Measurements from ENCODE around the gene ARL14EP. TPM values are rescaled to one million over a fixed set of nuclear protein-coding genes. Genes with fewer than 3 reads are reported as not detected.

ARL14EP gene
- total and polyA plus RNA-seq, 2 donors (not counting 1 experiment from before 2014, with no cell fraction given), result 32.2 to 35.5 TPM

DNA sequence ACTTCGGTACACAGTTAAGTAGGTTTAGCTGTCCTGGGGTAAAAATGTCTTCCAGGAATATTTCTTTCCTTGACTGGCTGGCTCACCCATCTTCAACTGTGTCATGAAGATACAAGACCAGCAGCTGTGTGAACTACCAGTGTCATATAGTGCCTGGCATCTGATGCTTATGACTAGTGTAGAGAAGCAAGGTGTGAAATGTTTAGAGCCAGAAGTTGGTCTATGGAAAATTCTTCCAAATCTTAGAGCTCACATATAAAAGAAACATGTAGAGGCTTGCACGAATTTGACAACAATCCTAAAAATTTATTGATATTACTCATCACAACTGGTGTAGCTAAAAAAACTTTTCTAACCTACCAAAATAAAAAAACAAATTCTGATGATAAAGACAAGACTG lies 54.4 kb downstream of the ARL14EP start:
- no peak overlapping the region for H3K4me2 ChIP-seq (ENCODE audit: extremely low read depth, insufficient read depth, low read length)
- no peak overlapping the region for H3K4me3 ChIP-seq (replicated peaks in 1 of 4; ENCODE audit: control extremely low read depth in 1 of 4, insufficient read depth in 1 of 4, low read depth in 3 of 4, low read length in 4 of 4)
- no peak for TF ChIP-seq EZH2 (IDR thresholded peaks at IDR 0.05; ENCODE audit: low read length, missing control alignments)
- TF ChIP-seq, protein P1, sequence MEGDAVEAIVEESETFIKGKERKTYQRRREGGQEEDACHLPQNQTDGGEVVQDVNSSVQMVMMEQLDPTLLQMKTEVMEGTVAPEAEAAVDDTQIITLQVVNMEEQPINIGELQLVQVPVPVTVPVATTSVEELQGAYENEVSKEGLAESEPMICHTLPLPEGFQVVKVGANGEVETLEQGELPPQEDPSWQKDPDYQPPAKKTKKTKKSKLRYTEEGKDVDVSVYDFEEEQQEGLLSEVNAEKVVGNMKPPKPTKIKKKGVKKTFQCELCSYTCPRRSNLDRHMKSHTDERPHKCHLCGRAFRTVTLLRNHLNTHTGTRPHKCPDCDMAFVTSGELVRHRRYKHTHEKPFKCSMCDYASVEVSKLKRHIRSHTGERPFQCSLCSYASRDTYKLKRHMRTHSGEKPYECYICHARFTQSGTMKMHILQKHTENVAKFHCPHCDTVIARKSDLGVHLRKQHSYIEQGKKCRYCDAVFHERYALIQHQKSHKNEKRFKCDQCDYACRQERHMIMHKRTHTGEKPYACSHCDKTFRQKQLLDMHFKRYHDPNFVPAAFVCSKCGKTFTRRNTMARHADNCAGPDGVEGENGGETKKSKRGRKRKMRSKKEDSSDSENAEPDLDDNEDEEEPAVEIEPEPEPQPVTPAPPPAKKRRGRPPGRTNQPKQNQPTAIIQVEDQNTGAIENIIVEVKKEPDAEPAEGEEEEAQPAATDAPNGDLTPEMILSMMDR (conservative IDR thresholded peaks at IDR 0.05 in 1 of 2, IDR thresholded peaks at IDR 0.05 in 1 of 2; ENCODE audit: low read depth in 1 of 2, low read length in 2 of 2), result no peak
- H3K27ac ChIP-seq (ENCODE audit: insufficient read depth, low read length), result no peak overlapping the region
- no peak for DNase-seq (ENCODE audit: low read depth in 2 of 2)
- H3K9me3 ChIP-seq (ENCODE audit: control insufficient read depth, insufficient read depth, low read depth, low read length), result no peaks in the 10 kb centered on the region
- no peaks in the 10 kb centered on the region for H3K79me2 ChIP-seq (ENCODE audit: control insufficient read depth, insufficient read depth, low read length)
- no peak overlapping the region for H2AFZ ChIP-seq (ENCODE audit: low read length)
- no peaks in the 10 kb centered on the region for H3K27me3 ChIP-seq (ENCODE audit: control insufficient read depth, insufficient read depth, low read length)
- no peaks in the 10 kb centered on the region for H3K4me1 ChIP-seq (ENCODE audit: control insufficient read depth, extremely low read depth, insufficient read depth, low read length)
- H4K20me1 ChIP-seq (ENCODE audit: control insufficient read depth, extremely low read depth, insufficient read depth, low read length), result no peaks in the 10 kb centered on the region
- no peaks in the 10 kb centered on the region for H3K36me3 ChIP-seq (ENCODE audit: control insufficient read depth, insufficient read depth, low read length)
- no peak overlapping the region for H3K9ac ChIP-seq (ENCODE audit: insufficient read depth, low read length)

DNA sequence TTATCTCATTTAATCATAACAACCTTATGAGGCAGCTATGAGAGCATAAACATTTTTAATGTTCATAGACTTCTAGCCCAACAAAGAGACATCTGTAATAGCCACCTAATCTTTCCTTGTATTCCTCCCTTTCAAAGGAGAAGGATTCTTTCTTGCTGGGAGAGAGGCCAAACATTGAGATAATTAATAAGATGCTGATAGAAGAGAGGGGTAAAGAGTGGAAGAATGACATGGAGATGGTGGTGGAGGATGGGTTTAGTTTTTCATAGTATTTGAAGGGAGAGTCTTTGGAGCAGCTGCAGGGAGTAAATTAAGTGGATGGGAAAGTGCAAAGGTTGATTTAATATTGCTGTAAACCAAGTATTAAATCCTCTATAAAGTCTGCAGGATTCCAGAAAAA lies 57.9 kb downstream of the ARL14EP start:
- Histone ChIP-seq H3K79me2 (ENCODE audit: control insufficient read depth, insufficient read depth, low read length) (no peaks in the 10 kb centered on the region), H3K9ac (ENCODE audit: insufficient read depth, low read length) (no peak overlapping the region), H4K20me1 (ENCODE audit: control insufficient read depth, extremely low read depth, insufficient read depth, low read length) (no peaks in the 10 kb centered on the region), H3K4me1 (ENCODE audit: control insufficient read depth, extremely low read depth, insufficient read depth, low read length) (no peaks in the 10 kb centered on the region), H3K4me2 (ENCODE audit: extremely low read depth, insufficient read depth, low read length) (no peak overlapping the region), H3K36me3 (ENCODE audit: control insufficient read depth, insufficient read depth, low read length) (no peaks in the 10 kb centered on the region), H3K9me3 (ENCODE audit: control insufficient read depth, insufficient read depth, low read depth, low read length) (no peaks in the 10 kb centered on the region), H2AFZ (ENCODE audit: low read length) (no peak overlapping the region), H3K4me3 (replicated peaks in 1 of 4; ENCODE audit: control extremely low read depth in 1 of 4, insufficient read depth in 1 of 4, low read depth in 3 of 4, low read length in 4 of 4) (no peak overlapping the region), H3K27ac (ENCODE audit: insufficient read depth, low read length) (no peak overlapping the region), H3K27me3 (ENCODE audit: control insufficient read depth, insufficient read depth, low read length) (no peaks in the 10 kb centered on the region)
- TF ChIP-seq, protein P1 (conservative IDR thresholded peaks at IDR 0.05 in 1 of 2, IDR thresholded peaks at IDR 0.05 in 1 of 2; ENCODE audit: low read depth in 1 of 2, low read length in 2 of 2), result no peak
- TF ChIP-seq EZH2 (IDR thresholded peaks at IDR 0.05; ENCODE audit: low read length, missing control alignments), result no peak
- DNase-seq (ENCODE audit: low read depth in 2 of 2), result no peak

DNA sequence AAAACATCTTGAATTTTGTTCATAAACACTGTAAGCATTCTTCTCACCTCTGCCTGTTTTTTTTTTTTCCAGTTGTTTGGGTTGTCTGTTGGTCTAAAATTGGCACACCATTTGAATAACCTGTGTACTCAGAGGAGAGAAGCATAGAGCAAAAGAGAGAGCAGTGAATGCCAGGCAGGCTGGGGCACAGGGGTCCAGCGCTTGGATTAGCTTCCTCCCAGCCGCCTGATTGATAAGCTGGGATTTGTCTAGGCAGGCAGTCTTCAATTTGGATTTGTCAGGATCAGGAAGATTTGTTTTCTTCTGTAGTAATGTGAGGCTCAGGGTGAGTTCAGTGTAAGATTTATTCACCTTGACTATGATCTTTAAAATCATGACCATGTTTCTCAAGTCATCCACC lies 59.0 kb downstream of the ARL14EP start:
- no peak overlapping the region for H3K4me2 ChIP-seq (ENCODE audit: extremely low read depth, insufficient read depth, low read length)
- no peak for DNase-seq (ENCODE audit: low read depth in 2 of 2)
- no peaks in the 10 kb centered on the region for H3K36me3 ChIP-seq (ENCODE audit: control insufficient read depth, insufficient read depth, low read length)
- no peaks in the 10 kb centered on the region for H3K9me3 ChIP-seq (ENCODE audit: control insufficient read depth, insufficient read depth, low read depth, low read length)
- no peaks in the 10 kb centered on the region for H3K27me3 ChIP-seq (ENCODE audit: control insufficient read depth, insufficient read depth, low read length)
- no peaks in the 10 kb centered on the region for H3K79me2 ChIP-seq (ENCODE audit: control insufficient read depth, insufficient read depth, low read length)
- no peak overlapping the region for H2AFZ ChIP-seq (ENCODE audit: low read length)
- no peaks in the 10 kb centered on the region for H4K20me1 ChIP-seq (ENCODE audit: control insufficient read depth, extremely low read depth, insufficient read depth, low read length)
- H3K27ac ChIP-seq (ENCODE audit: insufficient read depth, low read length), result no peak overlapping the region
- H3K4me1 ChIP-seq (ENCODE audit: control insufficient read depth, extremely low read depth, insufficient read depth, low read length), result no peaks in the 10 kb centered on the region
- H3K9ac ChIP-seq (ENCODE audit: insufficient read depth, low read length), result no peak overlapping the region
- no peak for TF ChIP-seq EZH2 (IDR thresholded peaks at IDR 0.05; ENCODE audit: low read length, missing control alignments)
- TF ChIP-seq, protein P1 (conservative IDR thresholded peaks at IDR 0.05 in 1 of 2, IDR thresholded peaks at IDR 0.05 in 1 of 2; ENCODE audit: low read depth in 1 of 2, low read length in 2 of 2), result no peak
- no peak overlapping the region for H3K4me3 ChIP-seq (replicated peaks in 1 of 4; ENCODE audit: control extremely low read depth in 1 of 4, insufficient read depth in 1 of 4, low read depth in 3 of 4, low read length in 4 of 4)

Other genes with a start within 250 kb of the ARL14EP start
- not detected in 2 replicates for gene FSHB, start 92.1 kb upstream of the ARL14EP start, total RNA-seq
- gene FSHB, start 92.1 kb upstream of the ARL14EP start, polyA plus RNA-seq, result not detected in 2 replicates